GM18907 (cell line): ENCODE data around the gene MAPK14.
"Not testable (repeated sequence)": the region's sequence is repeated elsewhere in the genome, so short reads cannot be mapped to it uniquely, and the experiment has no call there.

Experiments
- ATAC-seq: cut with Tn5 transposase; IDR thresholded peaks from one replicate; pipeline ENCODE4 v1.9.1; 2021; ENCODE audit warnings: mild to moderate bottlenecking, moderate library complexity; ENCODE audit not compliant: unreplicated experiment

Gene MAPK14

GRCh38 chr6:36067374-36068011 lies 39.9 kb downstream of the MAPK14 start:
- ATAC-seq: no peak

DNA sequence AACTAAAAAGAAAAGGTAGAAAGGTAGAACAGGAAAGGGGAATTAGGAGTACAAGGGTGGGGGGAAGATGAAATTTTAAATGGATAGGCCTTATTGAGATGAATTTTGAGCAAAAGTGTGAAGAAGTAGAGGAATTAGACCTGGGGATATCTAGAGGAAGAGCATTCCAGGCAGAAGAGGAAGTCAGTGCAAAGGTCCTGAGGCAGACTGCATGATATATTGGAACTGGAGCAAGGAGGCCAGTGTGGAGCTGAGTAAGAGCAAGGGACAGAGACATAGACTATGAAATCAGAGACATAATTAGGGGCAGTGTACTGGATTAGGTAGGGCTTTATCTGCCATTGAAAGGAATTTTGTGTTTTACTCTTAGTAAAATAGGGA lies 40.4 kb downstream of the MAPK14 start:
- no peak for ATAC-seq

- ATAC-seq: no peak
These were observed 41.0 kb downstream of the MAPK14 start for GRCh38 chr6:36068586-36068985.

DNA sequence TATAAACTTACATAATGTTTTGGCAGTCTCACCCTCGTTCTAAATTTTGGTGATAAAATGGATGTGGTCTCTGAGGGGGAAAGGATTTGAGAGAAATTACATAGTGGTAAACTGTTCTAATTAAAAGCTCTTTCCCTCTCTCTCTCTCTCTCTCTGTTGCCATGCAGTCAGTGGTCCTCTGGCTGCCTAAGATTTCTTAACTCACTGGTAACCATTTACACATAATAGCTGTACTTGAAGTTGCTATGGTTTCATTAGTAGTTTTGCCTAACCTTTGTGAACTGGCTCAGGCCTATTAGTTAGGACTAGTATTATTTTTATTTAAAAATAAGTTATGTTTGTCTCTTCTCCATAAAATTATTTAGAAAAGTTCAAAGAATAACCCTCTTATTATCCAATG lies 42.0 kb downstream of the MAPK14 start:
- ATAC-seq: no peak

DNA sequence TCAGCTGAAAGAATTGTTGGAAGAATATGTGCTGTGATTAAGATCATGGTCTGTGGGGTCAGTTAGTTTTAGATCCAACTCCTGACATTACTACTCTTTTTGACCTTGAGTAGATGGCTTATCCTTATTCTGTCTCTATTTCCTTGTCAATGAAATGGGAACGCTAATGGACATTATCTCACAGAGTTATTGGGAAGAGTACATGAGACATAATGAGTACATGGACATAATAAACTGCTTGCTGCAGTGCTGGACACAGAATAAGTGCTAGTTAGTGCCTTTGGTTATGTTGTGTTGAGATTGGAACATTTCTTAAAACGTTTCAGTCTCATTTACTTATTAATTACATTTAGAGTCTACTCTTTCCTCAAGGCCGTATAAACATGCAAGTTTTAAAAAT lies 42.6 kb downstream of the MAPK14 start:
- no peak for ATAC-seq

DNA sequence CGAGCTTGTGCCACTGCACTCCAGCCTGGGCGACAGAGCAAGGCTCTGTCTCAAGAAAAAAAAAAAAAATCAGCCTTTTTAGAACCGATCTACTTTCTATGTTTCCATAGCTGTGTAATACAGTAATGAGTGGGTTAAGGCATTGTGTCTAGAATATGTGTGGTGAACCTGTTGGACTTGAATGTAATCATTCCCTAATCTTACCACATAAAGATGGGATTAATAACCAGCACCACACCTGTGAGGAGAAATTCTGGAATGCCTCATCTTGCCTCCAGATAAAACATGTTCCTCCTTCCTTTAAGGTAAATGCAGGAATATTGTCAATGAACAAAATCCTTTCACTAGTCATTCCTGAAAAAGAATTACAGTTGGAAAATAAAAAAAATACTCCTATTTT lies 43.7 kb downstream of the MAPK14 start:
- ATAC-seq: no peak

- no peak for ATAC-seq
These were observed 44.1 kb downstream of the MAPK14 start for GRCh38 chr6:36071714-36072113.

DNA sequence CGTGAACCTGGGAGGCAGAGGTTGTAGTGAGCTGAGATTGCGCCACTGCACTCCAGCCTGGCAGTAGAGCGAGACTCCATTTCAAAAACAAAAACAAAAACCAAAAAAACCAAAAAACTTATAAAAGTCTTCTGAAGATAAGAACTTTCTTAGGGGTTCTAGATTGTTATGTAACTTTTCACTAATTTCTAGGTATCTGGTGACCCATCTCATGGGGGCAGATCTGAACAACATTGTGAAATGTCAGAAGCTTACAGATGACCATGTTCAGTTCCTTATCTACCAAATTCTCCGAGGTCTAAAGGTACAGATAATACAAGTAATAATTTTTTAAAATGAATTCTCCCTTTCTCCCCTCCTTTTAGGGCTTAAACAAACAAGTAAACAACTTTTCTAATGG lies 45.1 kb downstream of the MAPK14 start:
- ATAC-seq: no peak

GRCh38 chr6:36073587-36073986 lies 46.0 kb downstream of the MAPK14 start:
- ATAC-seq: no peak

- ATAC-seq: no peak
These were observed 48.0 kb downstream of the MAPK14 start for GRCh38 chr6:36075656-36076055.

DNA sequence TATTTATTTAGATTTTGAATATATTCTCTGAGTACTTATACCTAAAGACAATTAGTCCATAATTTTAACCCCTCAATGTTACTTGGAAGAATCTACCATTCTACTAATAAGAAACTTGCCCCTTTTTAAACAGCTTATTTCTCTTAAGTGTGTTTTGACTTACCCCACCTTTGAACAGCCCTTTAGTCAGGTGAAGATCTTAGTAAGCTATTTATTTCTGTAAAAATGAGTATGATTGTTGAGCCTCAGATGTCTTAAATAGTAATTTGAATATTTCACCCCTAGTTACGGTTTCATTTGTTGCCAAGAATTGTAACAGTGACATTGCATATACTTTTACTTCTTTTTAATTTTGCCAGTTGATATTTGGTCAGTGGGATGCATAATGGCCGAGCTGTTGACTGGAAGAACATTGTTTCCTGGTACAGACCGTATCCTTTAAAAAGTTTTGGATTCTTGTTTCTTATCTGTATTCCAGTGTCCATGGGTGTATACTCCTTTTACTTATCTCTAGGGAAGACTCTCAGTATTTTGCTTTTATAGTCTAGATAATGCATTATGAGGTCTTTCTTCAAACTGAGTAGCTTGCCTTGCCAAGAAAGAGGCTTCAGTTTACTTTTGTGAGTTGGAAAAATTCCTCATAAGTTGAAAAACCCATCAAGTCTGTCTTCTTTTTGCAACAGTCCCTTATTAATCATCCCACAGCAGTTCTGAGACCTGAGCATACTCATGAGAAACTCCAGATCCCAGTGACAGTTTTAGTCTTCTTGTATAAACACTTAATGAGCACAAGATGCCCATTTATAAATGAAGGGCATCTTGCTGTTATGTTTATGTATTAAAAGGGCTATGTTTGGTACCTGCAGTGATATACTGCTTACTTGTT lies 48.8 kb downstream of the MAPK14 start:
- ATAC-seq: no peak

GRCh38 chr6:36078159-36078558 lies 50.6 kb downstream of the MAPK14 start:
- no peak for ATAC-seq

DNA sequence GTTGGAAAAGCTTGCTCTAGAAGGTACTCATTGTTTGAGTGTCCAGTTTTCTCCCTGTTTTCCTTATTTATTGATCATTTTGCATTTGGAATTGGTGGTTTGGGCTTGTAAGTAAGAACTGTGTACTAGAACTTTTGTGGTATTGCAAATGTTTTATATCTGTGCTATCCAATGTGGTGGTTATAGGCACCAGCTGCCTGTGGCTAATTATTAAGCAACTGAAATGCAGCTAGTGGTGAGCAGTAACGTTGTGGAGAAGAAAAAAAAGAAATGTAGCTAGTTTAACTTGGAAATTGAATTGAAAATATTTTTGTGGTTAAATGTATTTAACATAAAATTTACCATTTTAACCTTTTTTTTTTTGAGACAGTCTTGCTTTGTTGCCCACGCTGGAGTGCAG lies 52.0 kb downstream of the MAPK14 start:
- ATAC-seq: no peak

- no peak for ATAC-seq
These were observed 54.7 kb downstream of the MAPK14 start for GRCh38 chr6:36082318-36082717.

- ATAC-seq: no peak
These were observed 55.8 kb downstream of the MAPK14 start for GRCh38 chr6:36083446-36083845.

GRCh38 chr6:36088204-36088603 lies 60.6 kb downstream of the MAPK14 start:
- not testable (repeated sequence) for ATAC-seq

DNA sequence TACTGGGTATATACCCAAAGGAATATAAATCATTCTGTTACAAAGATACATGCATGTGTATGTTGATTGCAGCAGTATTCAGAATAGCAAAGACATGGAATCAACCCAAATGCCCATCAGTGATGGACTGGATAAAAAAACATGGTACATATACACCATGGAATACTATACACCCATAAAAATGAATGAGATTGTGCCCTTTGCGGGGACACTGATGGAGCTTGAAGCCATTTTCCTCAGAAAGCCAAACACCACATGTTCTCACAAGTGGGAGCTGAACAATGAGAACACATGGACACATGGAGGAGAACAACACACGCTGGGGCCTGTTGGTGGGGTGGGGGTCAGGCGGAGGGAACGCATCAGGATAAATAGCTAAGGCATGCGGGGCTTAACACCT lies 61.4 kb downstream of the MAPK14 start:
- ATAC-seq: no peak

GRCh38 chr6:36094238-36094637 lies 66.6 kb downstream of the MAPK14 start:
- no peak for ATAC-seq

DNA sequence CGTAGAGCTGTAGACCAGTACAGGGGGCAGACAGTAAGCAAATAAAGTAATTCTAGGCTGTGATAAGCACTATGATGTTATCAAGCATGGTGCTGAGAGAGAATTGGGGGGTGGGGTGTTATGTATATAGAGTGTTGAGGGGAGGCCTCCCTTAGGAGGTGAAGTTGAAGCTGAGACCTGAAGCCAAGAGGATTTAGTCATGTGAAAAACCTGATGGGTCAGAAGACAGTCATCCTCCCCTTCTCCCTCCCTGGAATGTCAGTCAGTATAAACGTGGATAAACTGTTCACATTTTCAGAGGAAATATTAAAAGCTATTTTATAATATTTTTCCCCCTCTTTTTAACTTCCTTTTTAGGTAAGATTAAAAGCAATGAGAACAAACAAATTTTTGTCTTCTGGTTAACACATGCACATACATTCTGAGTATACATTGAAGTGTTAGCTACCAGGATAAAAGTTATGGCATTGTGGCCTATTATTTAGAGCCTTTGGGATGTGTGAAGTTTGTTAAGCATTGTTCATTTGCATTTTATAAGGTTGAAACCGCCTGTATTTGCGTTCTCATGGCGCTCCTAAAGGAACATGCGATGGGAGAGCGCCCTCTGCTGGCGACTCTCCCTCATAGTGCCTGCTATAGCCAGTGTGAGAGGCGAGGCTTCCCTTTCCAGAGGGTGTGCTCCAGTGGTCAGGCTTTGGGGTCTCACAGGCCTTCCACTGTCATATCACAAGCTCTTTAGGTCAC lies 67.3 kb downstream of the MAPK14 start:
- ATAC-seq: peak; percentile 62

DNA sequence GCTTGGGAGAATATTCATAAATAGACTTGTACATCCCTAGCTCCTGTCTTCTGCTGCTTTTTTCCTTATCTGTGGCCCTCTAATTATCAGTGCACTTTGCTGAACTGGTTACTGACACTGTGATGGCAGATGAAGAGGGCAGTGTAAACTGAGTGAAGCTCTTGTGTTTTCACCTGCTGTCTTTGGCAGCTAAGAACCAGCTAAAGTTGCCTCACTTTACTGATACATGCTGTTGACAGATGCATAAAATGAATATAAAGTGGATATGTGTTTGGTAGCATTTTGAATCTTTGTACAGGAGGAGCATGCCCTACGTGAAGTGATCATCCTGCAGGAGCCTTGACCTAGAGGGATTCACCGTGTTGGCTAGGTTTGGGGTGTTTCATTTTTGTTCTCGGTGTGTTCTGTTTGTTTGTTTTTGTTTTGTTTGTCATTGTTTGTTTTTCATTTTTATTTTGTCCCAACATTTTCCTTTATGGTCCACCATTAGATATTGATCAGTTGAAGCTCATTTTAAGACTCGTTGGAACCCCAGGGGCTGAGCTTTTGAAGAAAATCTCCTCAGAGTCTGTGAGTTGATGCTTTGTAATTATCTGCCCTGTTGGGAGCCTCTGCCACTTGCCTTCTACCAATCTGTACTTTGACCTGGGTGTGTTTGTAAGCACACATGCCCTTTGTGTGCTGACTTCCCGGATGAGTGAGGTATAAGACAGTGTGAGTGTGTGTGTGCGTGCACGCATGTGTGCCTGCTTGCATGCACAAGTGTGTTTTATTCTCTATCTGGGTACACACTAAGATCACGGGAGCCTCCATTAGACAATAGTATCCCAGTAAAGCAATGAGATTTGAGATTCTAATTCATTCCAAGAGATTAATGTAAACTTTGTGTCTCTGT lies 68.1 kb downstream of the MAPK14 start:
- no peak for ATAC-seq
